Endothelial cell of umbilical vein (primary cell): ENCODE data around the gene MIA.

Experiments used
- EZH2 ChIP-seq: IDR thresholded peaks from 2 replicates; pipeline ENCODE4 v1.6.1; 2012; ENCODE audit warnings: borderline replicate concordance, low read depth, mild to moderate bottlenecking, moderate library complexity, low read length, inconsistent platforms; ENCODE audit not compliant: severe bottlenecking
- MAX ChIP-seq: IDR thresholded peaks from 2 replicates; pipeline ENCODE4 v1.6.1; 2011; ENCODE audit not compliant: insufficient read depth, insufficient read length
- MYC ChIP-seq: IDR thresholded peaks from one replicate; pipeline ENCODE4 v1.6.1; 2011; ENCODE audit warnings: mild to moderate bottlenecking, low read depth, low read length
- POLR2A ChIP-seq: IDR thresholded peaks from 2 replicates; pipeline ENCODE4 v1.6.1; 2012; ENCODE audit warnings: low read depth, mild to moderate bottlenecking, control low read depth, low read length
- POLR2AphosphoS5 ChIP-seq: IDR thresholded peaks from 2 replicates; pipeline ENCODE4 v1.6.1; 2012; ENCODE audit warnings: low read depth, mild to moderate bottlenecking, control low read depth, low read length, moderate library complexity; ENCODE audit not compliant: insufficient read depth
- TF ChIP-seq, protein P1 (sequence below), 2 donors: IDR thresholded peaks; 1 replicate in 1 of 2; 2 replicates in 1 of 2; pipeline ENCODE4 v1.5.1; 2011; ENCODE audit warnings: low read length in 2 of 2, mild to moderate bottlenecking in 2 of 2, moderate library complexity in 2 of 2, control low read depth in 1 of 2, inconsistent platforms in 1 of 2, low read depth in 1 of 2; ENCODE audit not compliant: insufficient read depth in 1 of 2; ENCODE audit errors: extremely low read depth in 1 of 2

GRCh38 chr19:40733149-40733548, 42.2 kb upstream of the MIA start:
- TF ChIP-seq, protein P1, sequence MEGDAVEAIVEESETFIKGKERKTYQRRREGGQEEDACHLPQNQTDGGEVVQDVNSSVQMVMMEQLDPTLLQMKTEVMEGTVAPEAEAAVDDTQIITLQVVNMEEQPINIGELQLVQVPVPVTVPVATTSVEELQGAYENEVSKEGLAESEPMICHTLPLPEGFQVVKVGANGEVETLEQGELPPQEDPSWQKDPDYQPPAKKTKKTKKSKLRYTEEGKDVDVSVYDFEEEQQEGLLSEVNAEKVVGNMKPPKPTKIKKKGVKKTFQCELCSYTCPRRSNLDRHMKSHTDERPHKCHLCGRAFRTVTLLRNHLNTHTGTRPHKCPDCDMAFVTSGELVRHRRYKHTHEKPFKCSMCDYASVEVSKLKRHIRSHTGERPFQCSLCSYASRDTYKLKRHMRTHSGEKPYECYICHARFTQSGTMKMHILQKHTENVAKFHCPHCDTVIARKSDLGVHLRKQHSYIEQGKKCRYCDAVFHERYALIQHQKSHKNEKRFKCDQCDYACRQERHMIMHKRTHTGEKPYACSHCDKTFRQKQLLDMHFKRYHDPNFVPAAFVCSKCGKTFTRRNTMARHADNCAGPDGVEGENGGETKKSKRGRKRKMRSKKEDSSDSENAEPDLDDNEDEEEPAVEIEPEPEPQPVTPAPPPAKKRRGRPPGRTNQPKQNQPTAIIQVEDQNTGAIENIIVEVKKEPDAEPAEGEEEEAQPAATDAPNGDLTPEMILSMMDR (IDR thresholded peaks at IDR 0.05; ENCODE audit: extremely low read depth in 1 of 2, insufficient read depth in 1 of 2, low read depth in 1 of 2, low read length in 2 of 2), result no peak
- TF ChIP-seq POLR2A (no peak), EZH2 (no peak), POLR2AphosphoS5 (no peak), MYC (no peak), MAX (no peak)
